PC-9 (cell line): ENCODE measurements around the gene ODF2. TPM values are rescaled to one million over a fixed set of nuclear protein-coding genes. Genes with fewer than 3 reads are reported as not detected.
A peak's percentile ranks its signal among the peaks of the same experiment; 100 is the strongest.

Source experiments
- BruUV-seq: library from RNA; stranded (reverse); fragments of 400-500 nt; replicated peaks from 2 replicates; lab custom pipeline; 2021; lab: Mats Ljungman, UMichigan
- CTCF ChIA-PET: fragments of 300-600 bp; sonication (Branson Sonifier 250); formaldehyde crosslinking; loops from one replicate; lab custom pipeline; 2022; ENCODE audit warnings: antibody characterized with exemption; lab: Charles Lee
- POLR2A ChIA-PET: fragments of 300-600 bp; sonication (Branson Sonifier 250); formaldehyde crosslinking; loops from one replicate; lab custom pipeline; 2022; ENCODE audit warnings: antibody characterized with exemption; ENCODE audit not compliant: unreplicated experiment; lab: Charles Lee
- DNase-seq, 2 experiments: peaks; one replicate each; pipeline versions ENCODE4 v3.0.0 to v3.0.0-alpha.2; 2015 to 2022; ENCODE audit warnings: mixed read lengths in 1 of 2
- H2AFZ ChIP-seq: fragments of 200-600 bp; sonication (generic); 2 replicates; pipeline ENCODE4 v1.8.1; 2017; ENCODE audit warnings: antibody characterized with exemption
- H3F3A ChIP-seq: fragments of 200-600 bp; sonication (generic); 2 replicates; pipeline ENCODE4 v1.8.1; 2017; ENCODE audit warnings: antibody characterized with exemption, mild to moderate bottlenecking, low read depth; ENCODE audit not compliant: insufficient read depth
- H3K27ac ChIP-seq: fragments of 200-600 bp; sonication (generic); 2 replicates; pipeline ENCODE4 v1.6.1; 2016; ENCODE audit warnings: mixed run types
- H3K27me3 ChIP-seq: fragments of 200-600 bp; sonication (generic); 2 replicates; pipeline ENCODE4 v1.6.1; 2016; ENCODE audit warnings: low read depth, mixed run types; ENCODE audit not compliant: insufficient read depth
- H3K36me3 ChIP-seq: fragments of 200-600 bp; sonication (generic); 2 replicates; pipeline ENCODE4 v1.6.1; 2016; ENCODE audit warnings: low read depth, mixed run types
- H3K4me1 ChIP-seq: fragments of 200-600 bp; sonication (generic); replicated peaks from 2 replicates; pipeline ENCODE4 v1.6.1; 2016; ENCODE audit warnings: mixed run types; ENCODE audit not compliant: insufficient read depth
- H3K4me2 ChIP-seq: fragments of 200-600 bp; sonication (generic); 2 replicates; pipeline ENCODE4 v1.6.1; 2017; ENCODE audit warnings: mixed run types
- H3K4me3 ChIP-seq: fragments of 200-600 bp; sonication (generic); 2 replicates; pipeline ENCODE4 v1.6.1; 2016; ENCODE audit warnings: mixed run types
- H3K79me2 ChIP-seq: fragments of 200-600 bp; sonication (generic); 2 replicates; pipeline ENCODE4 v1.6.1; 2017; ENCODE audit warnings: low read depth, mixed run types
- H3K9me2 ChIP-seq: fragments of 200-600 bp; sonication (generic); 2 replicates; pipeline ENCODE4 v1.8.1; 2017; ENCODE audit warnings: mild to moderate bottlenecking; ENCODE audit not compliant: insufficient read depth
- H3K9me3 ChIP-seq: fragments of 200-600 bp; sonication (generic); 2 replicates; pipeline ENCODE4 v1.8.1; 2016; ENCODE audit warnings: low read depth; ENCODE audit not compliant: insufficient read depth
- H4K20me1 ChIP-seq: fragments of 200-600 bp; sonication (generic); 2 replicates; pipeline ENCODE4 v1.8.1; 2017; ENCODE audit not compliant: insufficient read depth
- EZH2 ChIP-seq: fragments of 200-600 bp; sonication (generic); IDR thresholded peaks from 2 replicates; pipeline ENCODE4 v1.8.0; 2017; ENCODE audit warnings: antibody characterized with exemption, low read depth
- intact Hi-C: fragments of 100-400 bp; cut with micrococcal nuclease; formaldehyde crosslinking; loops from one replicate; pipeline ENCODE4 v1.10.0; 2022; ENCODE audit not compliant: unreplicated experiment
- total RNA-seq: library from RNA; stranded (reverse); gene quantifications from 2 replicates; pipeline ENCODE4 v1.2.3, GENCODE V29; 2021
- TF ChIP-seq, protein P1 (sequence below): fragments of 200-600 bp; sonication (generic); conservative IDR thresholded peaks from 2 replicates; pipeline ENCODE4 v1.6.1; 2017; ENCODE audit warnings: mixed run types, antibody characterized with exemption, mild to moderate bottlenecking, moderate library complexity

Gene ODF2
- total RNA-seq, 1 experiment from 2014 or later, result 58.2 TPM

- Histone ChIP-seq H3K4me2 (peak overlapping the region; percentile 94; the same call in 1 of the 2 replicates), H3K9me2 (no peaks in the 10 kb centered on the region), H3K27ac (no peak overlapping the region), H3K4me3 (no peak overlapping the region), H3F3A (0 out of 2 replicates have a peak, but pooled peaks cover 6% of the 10 kb centered on the region), H3K9me3 (no peaks in the 10 kb centered on the region), H3K27me3 (no peaks in the 10 kb centered on the region), H3K4me1 (0 out of 2 replicates have a peak, but pooled peaks cover 6% of the 10 kb centered on the region), H3K79me2 (peaks cover 13% of the 10 kb centered on the region; the same call in 1 of the 2 replicates), H3K36me3 (no peaks in the 10 kb centered on the region), H4K20me1 (no peaks in the 10 kb centered on the region), H2AFZ (peak overlapping the region; percentile 91; the same call in 1 of the 2 replicates)
- CTCF ChIA-PET, result interaction anchor here (0.6 kb wide), 1 partner anchor 34 kb away, joined by 3 read pairs; the partner anchor contains the start of gene CERCAM
- TF ChIP-seq, protein P1, sequence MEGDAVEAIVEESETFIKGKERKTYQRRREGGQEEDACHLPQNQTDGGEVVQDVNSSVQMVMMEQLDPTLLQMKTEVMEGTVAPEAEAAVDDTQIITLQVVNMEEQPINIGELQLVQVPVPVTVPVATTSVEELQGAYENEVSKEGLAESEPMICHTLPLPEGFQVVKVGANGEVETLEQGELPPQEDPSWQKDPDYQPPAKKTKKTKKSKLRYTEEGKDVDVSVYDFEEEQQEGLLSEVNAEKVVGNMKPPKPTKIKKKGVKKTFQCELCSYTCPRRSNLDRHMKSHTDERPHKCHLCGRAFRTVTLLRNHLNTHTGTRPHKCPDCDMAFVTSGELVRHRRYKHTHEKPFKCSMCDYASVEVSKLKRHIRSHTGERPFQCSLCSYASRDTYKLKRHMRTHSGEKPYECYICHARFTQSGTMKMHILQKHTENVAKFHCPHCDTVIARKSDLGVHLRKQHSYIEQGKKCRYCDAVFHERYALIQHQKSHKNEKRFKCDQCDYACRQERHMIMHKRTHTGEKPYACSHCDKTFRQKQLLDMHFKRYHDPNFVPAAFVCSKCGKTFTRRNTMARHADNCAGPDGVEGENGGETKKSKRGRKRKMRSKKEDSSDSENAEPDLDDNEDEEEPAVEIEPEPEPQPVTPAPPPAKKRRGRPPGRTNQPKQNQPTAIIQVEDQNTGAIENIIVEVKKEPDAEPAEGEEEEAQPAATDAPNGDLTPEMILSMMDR, result no peak
- no peak for TF ChIP-seq EZH2
- POLR2A ChIA-PET, result interaction anchor here (0.7 kb wide), 1 partner anchor 223 kb away, joined by 4 read pairs; no protein-coding TSS in a partner anchor
- TSS peak; percentile 59 for BruUV-seq
- intact Hi-C loops, result loop anchor here (5.0 kb wide), 1 partner anchor 227 kb away; no protein-coding TSS in a partner anchor
- no peak for DNase-seq
These were observed 815 bp upstream of the ODF2 start for GRCh38 chr9:128454991-128455390.

DNA sequence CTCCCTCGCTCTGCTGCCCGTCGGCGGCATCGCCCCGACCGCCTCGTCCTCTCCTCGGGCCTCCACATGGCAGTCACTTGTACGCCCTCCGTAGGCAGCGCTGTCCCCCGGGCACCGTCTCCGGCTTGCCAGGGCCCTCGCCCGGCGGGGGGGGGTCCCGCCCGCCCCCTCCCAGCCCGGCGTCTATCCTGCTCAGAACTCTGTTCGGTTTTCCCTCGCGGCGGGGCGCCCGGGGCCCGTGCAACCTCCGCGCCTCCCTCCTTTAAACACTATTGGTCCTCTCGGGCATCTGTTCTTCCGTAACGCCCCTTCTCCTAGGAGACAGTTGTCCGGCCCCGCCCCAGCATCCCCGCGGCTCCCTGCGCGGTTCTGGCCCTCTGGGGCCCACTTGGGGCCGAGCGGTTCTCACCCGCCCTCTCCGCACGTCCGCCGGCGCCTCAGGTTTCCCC lies 831 bp downstream of the ODF2 start:
- TF ChIP-seq EZH2, result no peak
- TF ChIP-seq, protein P1, result no peak
- peaks cover 13% of the 10 kb centered on the region; the same call in 1 of the 2 replicates for H3K79me2 ChIP-seq
- peak overlapping the region; percentile 85 for H2AFZ ChIP-seq
- H3F3A ChIP-seq, result 0 out of 2 replicates have a peak, but pooled peaks cover 6% of the 10 kb centered on the region
- 0 out of 2 replicates have a peak, but pooled peaks cover 7% of the 10 kb centered on the region for H3K36me3 ChIP-seq
- H3K4me3 ChIP-seq, result peak overlapping the region; percentile 90
- peak in 1 of 2 experiments; percentile 65 for DNase-seq
- no peaks in the 10 kb centered on the region for H3K9me2 ChIP-seq
- H3K4me2 ChIP-seq, result peak overlapping the region; percentile 94
- intact Hi-C loops, result loop anchor here (2.0 to 5.0 kb wide), 2 partner anchors 36 to 226 kb away; partner anchors contain the start of gene CERCAM
- 0 out of 2 replicates have a peak, but pooled peaks cover 6% of the 10 kb centered on the region for H3K4me1 ChIP-seq
- no peak overlapping the region for H3K27ac ChIP-seq
- BruUV-seq, result no TSS peak
- H4K20me1 ChIP-seq, result no peaks in the 10 kb centered on the region
- POLR2A ChIA-PET, result no interaction called here
- H3K27me3 ChIP-seq, result no peaks in the 10 kb centered on the region
- CTCF ChIA-PET, result no interaction called here
- no peaks in the 10 kb centered on the region for H3K9me3 ChIP-seq

DNA sequence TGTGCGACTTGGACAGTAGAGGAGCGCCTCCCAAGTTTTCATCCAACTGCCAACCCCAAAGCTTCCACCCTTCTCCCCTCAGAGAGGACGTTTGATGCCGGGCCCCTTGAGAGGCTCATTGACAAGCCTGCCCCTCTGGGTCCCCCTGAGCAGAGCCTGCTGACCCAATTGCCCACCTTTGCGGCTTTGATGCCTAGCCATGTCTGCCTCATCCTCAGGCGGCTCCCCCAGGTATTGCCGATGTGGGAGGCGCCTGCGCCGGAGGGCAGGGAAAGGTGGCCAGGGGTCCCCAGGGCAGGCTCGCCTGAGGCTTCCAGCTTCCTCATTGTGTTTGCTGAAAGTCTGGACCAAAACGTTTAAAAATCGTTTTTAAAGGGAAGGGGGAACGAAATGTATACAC lies 1.4 kb downstream of the ODF2 start:
- Histone ChIP-seq H3K4me1 (0 out of 2 replicates have a peak, but pooled peaks cover 6% of the 10 kb centered on the region), H3K4me2 (peak overlapping the region; percentile 94), H3K4me3 (peak overlapping the region; percentile 90; the same call in 1 of the 2 replicates), H3K79me2 (peaks cover 13% of the 10 kb centered on the region; the same call in 1 of the 2 replicates), H3K9me2 (no peaks in the 10 kb centered on the region), H4K20me1 (no peaks in the 10 kb centered on the region), H3K27ac (no peak overlapping the region), H3K9me3 (no peaks in the 10 kb centered on the region), H3K27me3 (no peaks in the 10 kb centered on the region), H3K36me3 (0 out of 2 replicates have a peak, but pooled peaks cover 7% of the 10 kb centered on the region), H3F3A (0 out of 2 replicates have a peak, but pooled peaks cover 6% of the 10 kb centered on the region), H2AFZ (no peak overlapping the region; the same call in 1 of the 2 replicates)
- TSS peak; percentile 25 for BruUV-seq
- ChIA-PET POLR2A (interaction anchor here (0.5 to 0.6 kb wide), 2 partner anchors 8 to 215 kb away, joined by 4 to 8 read pairs; no protein-coding TSS in a partner anchor), CTCF (interaction anchor here (0.7 kb wide), 1 partner anchor 293 kb away, joined by 7 read pairs; no protein-coding TSS in a partner anchor)
- intact Hi-C loops, result loop anchor here (2.0 to 5.0 kb wide), 2 partner anchors 36 to 225 kb away; partner anchors contain the start of gene CERCAM
- DNase-seq, result no peak
- TF ChIP-seq, protein P1, result no peak
- no peak for TF ChIP-seq EZH2
